Pons (tissue), 1 donor: Measurements from ENCODE around the gene ENPEP.
A peak's percentile ranks its signal among the peaks of the same experiment; 100 is the strongest.
"Not testable (repeated sequence)": the region's sequence is repeated elsewhere in the genome, so short reads cannot be mapped to it uniquely, and the experiment has no call there.

ENCODE experiments used
- DNase-seq: peaks from one replicate; pipeline ENCODE4 v3.0.0-alpha.2; 2016; ENCODE audit warnings: low spot score

The ENPEP gene

GRCh38 chr4:110516106-110516922 is 40.4 kb downstream of the ENPEP start:
- peak; percentile 62 for DNase-seq

DNA sequence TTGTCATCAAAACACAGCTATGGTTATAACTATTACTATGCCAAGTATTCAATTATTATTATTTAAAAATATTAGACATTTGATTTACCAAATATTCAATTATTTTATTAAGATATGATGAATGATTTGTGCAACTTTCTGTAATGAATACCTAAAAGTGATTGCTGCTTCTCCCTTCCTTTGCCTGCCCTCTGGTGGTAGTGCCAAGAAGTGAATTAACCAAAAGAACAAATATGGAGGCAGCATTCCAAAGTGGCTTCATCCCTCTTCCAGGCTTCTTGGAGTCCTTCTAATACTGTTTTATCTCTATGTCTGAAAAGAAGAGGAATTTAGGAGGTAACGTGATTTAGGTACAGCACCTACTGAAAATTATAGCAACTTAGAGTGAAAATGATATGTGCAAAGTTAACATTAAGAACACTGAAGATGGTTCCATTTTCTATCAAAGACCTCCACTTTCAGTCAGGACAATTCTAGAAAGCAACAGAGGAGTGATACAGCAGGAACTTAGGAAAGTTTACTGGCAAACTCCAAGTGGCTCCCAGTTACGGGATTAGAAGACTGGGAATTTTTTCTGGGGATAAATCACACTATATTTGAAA is 43.0 kb downstream of the ENPEP start:
- DNase-seq, result peak; percentile 33

DNA sequence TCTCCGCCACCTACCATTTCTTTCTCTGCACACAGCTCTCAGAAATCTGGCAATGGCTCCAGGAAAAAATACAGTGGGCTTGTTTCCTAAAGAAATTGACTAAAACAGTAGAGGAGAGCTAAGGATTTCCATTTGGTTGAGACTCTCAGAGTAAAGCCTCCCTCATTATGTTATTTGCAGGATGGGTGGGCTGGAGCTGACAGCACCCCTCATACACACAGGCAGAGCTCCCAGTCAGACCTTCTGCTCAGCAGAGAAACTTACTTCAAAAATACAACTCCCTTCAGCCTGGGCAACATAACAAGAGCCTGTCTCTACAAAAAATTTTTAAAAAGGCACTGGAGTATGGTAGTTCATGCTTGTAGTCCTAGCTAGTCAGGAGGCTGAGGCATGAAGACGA is 44.9 kb downstream of the ENPEP start:
- no peak for DNase-seq

DNA sequence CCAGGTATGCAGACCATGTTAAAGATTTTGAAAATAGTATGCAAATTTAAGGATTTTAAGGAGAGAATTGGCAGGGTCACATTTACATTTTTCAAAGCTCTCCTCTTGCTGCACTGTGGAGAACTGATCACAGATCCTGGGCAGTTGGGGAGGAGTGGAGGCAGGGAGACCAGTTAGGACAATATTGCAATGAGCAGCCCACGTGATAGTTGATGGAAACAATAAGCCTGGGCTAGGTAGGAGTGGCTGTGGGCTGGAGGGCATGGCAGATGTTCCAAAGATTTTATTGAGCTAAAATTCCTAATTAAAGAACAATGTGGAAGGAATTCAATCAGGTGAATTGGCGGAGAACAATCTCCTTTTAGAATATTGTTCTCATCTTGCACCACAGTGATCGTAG is 50.6 kb downstream of the ENPEP start:
- DNase-seq, result no peak

DNA sequence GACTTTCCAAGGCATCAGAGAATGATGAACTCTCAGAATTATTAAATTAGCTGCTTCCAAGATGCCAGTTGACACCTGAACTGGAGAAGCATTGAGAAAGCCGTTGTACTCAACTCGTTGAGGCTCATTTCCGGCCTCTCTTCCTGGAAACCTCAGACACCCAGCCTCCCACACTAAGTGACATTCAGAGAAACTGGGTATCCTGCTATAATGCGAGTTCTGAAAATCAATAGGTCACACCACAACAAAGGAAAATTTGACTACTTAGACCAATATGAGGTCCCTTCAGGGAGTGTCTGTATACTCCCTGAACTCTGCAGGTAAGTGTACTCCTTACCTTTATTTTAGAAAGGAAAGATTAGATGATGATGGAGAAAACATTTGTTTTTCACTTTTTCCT is 51.2 kb downstream of the ENPEP start:
- no peak for DNase-seq

- no peak for DNase-seq
Observed at GRCh38 chr4:110532901-110533589, 57.1 kb downstream of the ENPEP start.

- DNase-seq, result no peak
Observed at GRCh38 chr4:110533590-110533910, 57.6 kb downstream of the ENPEP start.

DNA sequence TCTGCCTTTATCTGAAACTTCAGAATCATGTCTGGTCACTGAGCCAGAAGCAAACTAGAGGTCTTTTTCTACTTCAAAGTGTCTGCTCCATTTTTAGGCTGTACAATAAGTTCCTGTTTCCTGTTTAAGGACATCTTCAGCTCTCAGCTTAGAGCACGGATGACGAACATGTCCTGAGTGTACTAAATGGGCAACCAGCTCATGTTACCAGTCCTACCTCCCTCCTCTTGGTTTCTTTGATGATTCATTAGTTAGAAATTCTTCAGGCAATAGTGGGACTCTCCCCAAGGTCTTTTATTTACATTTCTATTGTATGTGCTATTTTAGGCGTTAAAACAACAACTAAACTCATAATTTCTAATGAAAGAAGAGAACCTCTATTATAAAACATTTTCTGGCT is 58.0 kb downstream of the ENPEP start:
- no peak for DNase-seq

DNA sequence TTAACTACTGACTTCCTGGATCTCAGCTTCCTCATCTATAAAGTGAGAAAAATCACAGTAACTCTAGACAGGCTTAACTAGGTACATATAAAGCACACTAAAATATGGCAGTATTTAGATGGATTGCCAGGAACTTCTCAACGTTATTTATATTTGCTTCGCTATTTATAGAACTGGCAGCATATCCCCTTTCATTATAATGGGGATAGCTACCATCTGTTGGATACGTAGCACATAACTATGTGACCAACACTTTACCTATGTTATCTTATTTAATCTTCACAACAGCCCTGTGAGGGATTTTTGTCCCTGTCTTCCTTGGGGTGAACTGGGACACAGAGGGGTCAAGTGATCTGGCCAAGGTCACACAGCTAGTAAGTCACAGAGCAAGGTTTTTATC is 64.6 kb downstream of the ENPEP start:
- no peak for DNase-seq

DNA sequence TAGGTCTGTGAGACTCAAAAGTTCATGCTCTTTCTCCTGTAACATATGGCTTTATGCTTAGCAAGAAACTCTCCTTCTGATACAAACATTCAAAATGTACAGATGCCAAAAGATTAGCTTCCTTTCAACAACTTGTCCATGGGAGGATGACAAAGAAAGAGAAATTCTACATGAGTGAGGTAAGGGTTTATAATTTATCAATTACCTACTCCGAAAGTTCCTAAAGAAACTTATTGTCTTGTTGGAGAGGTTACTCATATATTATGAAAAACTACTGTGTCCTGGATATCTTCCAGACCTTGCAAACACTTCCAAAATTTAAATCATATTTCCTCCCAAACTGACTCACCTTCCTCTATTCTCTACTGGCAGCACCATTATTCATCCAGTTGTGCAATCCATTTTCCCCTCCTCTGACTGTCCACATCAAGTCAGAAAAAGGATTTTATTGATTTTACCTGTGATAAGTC is 65.1 kb downstream of the ENPEP start:
- DNase-seq, result no peak

GRCh38 chr4:110543577-110543976 is 67.6 kb downstream of the ENPEP start:
- no peak for DNase-seq

DNA sequence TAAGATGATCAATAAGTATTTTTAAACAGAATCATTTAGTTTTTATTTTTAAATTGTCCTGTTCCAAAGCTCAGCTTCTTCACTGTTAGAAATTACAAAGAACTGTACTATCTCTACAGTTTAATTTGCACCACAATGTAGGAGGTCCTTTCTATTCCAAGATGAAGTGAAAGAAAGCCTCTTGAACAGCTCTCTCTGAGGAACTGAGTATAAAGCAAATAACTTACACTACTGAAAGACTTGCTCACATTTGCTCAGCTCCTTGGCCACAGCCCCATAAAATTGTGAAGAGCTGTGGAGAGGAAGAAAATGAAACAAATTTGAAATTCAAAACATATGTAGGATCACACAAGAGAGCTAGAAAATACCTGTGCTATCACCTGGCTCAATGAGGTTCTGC is 68.6 kb downstream of the ENPEP start:
- DNase-seq, result no peak

GRCh38 chr4:110550260-110550659 is 74.3 kb downstream of the ENPEP start:
- no peak for DNase-seq

DNA sequence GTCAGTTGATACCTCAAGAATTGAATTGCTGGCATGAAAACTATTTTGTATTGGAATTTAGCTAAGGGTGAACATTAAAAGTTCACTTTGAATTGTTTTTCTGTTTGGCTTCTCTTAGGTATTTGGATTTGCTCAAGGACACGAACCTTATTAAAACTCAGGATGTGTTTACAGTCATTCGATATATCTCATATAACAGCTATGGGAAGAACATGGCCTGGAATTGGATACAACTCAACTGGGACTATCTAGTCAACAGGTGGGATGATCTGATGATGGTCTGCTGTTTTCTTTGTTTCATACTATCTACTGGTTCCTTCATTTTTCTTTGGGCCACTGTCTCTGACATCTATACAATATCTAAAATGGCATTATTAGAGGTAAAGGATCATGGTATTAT is 77.2 kb downstream of the ENPEP start:
- no peak for DNase-seq

- DNase-seq, result no peak
Observed at GRCh38 chr4:110567214-110567613, 91.3 kb downstream of the ENPEP start.

GRCh38 chr4:110576696-110577095 is 100.7 kb downstream of the ENPEP start:
- DNase-seq, result not testable (repeated sequence)

GRCh38 chr4:110586131-110586850 is 110.3 kb downstream of the ENPEP start:
- peak; percentile 34 for DNase-seq

DNA sequence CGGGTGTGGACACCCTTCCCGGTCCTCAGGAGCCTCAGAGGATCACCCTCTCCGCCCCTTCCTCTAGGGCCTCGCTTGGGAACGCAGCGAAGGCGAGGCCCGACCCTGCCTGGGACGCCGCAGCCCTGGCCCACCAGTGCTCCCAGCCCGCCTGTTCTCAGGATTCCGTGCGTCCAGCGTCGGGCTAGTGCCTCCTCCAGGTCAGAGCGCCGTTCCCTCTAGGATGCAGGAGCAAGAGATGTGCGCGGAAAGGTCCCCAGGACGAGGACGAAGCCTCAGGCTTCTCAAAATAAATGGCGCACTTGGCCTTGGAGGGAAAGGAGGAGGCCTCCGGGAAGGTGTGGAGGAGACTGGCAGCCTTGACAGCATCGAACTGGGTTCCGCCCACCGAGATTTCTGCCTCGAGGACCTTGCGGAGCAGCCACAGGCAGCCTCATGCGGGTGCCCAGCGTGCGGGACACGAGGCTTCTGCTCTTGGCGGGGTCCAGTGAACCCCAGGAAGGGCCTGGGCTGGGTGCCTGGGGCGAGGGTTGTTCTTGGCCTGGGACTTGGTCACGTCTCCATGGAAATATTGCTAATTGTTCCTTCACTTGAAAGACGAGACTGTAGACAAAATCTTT is 111.8 kb downstream of the ENPEP start:
- DNase-seq, result no peak

DNA sequence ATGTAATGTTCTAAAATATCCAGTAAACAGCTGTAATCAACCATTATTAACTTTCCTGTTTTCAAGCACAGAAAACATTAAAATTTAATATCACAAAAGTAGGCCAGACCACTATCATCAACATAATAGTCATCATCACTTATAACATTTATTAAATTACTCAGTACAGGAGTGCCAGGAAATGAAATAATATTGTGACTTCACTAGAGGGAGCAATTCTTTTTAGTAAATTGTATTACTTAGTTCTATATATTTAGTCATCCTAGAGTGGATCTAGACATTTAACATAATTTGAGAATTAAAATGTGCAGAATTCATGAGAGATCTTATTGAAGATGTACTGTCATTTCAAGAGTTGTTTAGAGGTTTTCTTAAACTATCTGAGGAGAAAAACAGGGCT is 113.3 kb downstream of the ENPEP start:
- no peak for DNase-seq

GRCh38 chr4:110595583-110595982 is 119.6 kb downstream of the ENPEP start:
- DNase-seq, result no peak

DNA sequence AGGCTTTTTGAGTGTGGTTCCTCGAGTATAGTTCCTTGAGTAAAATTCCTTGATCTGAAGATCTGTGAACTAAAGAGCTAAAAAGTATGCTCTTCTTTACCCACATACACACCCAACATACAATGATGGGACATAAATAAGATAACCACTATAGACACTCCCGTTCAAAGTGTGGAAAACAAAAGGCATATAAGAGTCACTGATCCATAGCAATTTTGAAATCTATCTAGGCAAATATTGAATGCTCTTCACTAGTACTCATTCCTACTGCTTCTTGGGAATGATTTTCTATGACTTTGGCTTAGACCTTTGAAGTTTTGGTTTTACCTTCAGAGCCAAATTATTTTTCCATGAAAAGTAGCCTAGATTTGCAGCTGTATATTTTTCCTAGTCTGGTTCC is 120.5 kb downstream of the ENPEP start:
- no peak for DNase-seq

- DNase-seq, result no peak
Observed at GRCh38 chr4:110597582-110597981, 121.6 kb downstream of the ENPEP start.
